GM18909 (cell line): Measurements from ENCODE around the gene RAPGEF1.
"Not testable (repeated sequence)": the region's sequence is repeated elsewhere in the genome, so short reads cannot be mapped to it uniquely, and the experiment has no call there.

ENCODE experiments used
- ATAC-seq: cut with Tn5 transposase; IDR thresholded peaks from one replicate; pipeline ENCODE4 v1.9.1; 2021; ENCODE audit warnings: mild to moderate bottlenecking; ENCODE audit not compliant: unreplicated experiment, poor library complexity

The RAPGEF1 gene

GRCh38 chr9:131657940-131658339 is 81.9 kb downstream of the RAPGEF1 start:
- no peak for ATAC-seq

GRCh38 chr9:131657456-131657855 is 82.4 kb downstream of the RAPGEF1 start:
- no peak for ATAC-seq

GRCh38 chr9:131657037-131657377 is 82.9 kb downstream of the RAPGEF1 start:
- peak; percentile 27 for ATAC-seq

- ATAC-seq: peak; percentile 75
Measured at GRCh38 chr9:131656356-131657036, 83.4 kb downstream of the RAPGEF1 start.

- not testable (repeated sequence) for ATAC-seq
Measured at GRCh38 chr9:131654369-131654768, 85.5 kb downstream of the RAPGEF1 start.

- no peak for ATAC-seq
Measured at GRCh38 chr9:131651599-131651998, 88.3 kb downstream of the RAPGEF1 start.

GRCh38 chr9:131651160-131651559 is 88.7 kb downstream of the RAPGEF1 start:
- no peak for ATAC-seq

- no peak for ATAC-seq
Measured at GRCh38 chr9:131650254-131650653, 89.6 kb downstream of the RAPGEF1 start.

GRCh38 chr9:131649646-131650045 is 90.2 kb downstream of the RAPGEF1 start:
- ATAC-seq: no peak

- no peak for ATAC-seq
Measured at GRCh38 chr9:131645078-131645776, 94.6 kb downstream of the RAPGEF1 start.

GRCh38 chr9:131642496-131643083 is 97.3 kb downstream of the RAPGEF1 start:
- ATAC-seq: no peak

- no peak for ATAC-seq
Measured at GRCh38 chr9:131641618-131642495, 98.0 kb downstream of the RAPGEF1 start.

GRCh38 chr9:131640438-131641137 is 99.3 kb downstream of the RAPGEF1 start:
- no peak for ATAC-seq

GRCh38 chr9:131639769-131640437 is 100.0 kb downstream of the RAPGEF1 start:
- ATAC-seq: no peak

GRCh38 chr9:131636593-131636992 is 103.3 kb downstream of the RAPGEF1 start:
- ATAC-seq: no peak

GRCh38 chr9:131635892-131636291 is 104.0 kb downstream of the RAPGEF1 start:
- ATAC-seq: no peak

GRCh38 chr9:131635285-131635684 is 104.6 kb downstream of the RAPGEF1 start:
- no peak for ATAC-seq

- no peak for ATAC-seq
Measured at GRCh38 chr9:131633491-131634031, 106.3 kb downstream of the RAPGEF1 start.

GRCh38 chr9:131631306-131631705 is 108.6 kb downstream of the RAPGEF1 start:
- ATAC-seq: no peak
